Measurements from ENCODE around the gene SVBP.
"Not testable (repeated sequence)": the region's sequence is repeated elsewhere in the genome, so short reads cannot be mapped to it uniquely, and the experiment has no call there.

Gene SVBP

GRCh38 chr1:42833981-42834380 is 16.8 kb upstream of the SVBP start:
- no peak overlapping the region for H2AFZ ChIP-seq (ENCODE audit: low read depth, low read length)
- no peaks in the 10 kb centered on the region for H3K9me3 ChIP-seq (ENCODE audit: low read length)
- no peak overlapping the region for H3K4me3 ChIP-seq (ENCODE audit: low read length)
- no peaks in the 10 kb centered on the region for H3K36me3 ChIP-seq (ENCODE audit: insufficient read depth, low read length)
- peaks cover 4% of the 10 kb centered on the region for H3K4me1 ChIP-seq (ENCODE audit: insufficient read depth, low read length)
- no peaks in the 10 kb centered on the region for H3K27me3 ChIP-seq (ENCODE audit: insufficient read depth, low read length)

- no peaks in the 10 kb centered on the region for H3K9me3 ChIP-seq (ENCODE audit: low read length)
- H3K4me1 ChIP-seq (ENCODE audit: insufficient read depth, low read length): peaks cover 4% of the 10 kb centered on the region
- no peaks in the 10 kb centered on the region for H3K36me3 ChIP-seq (ENCODE audit: insufficient read depth, low read length)
- H2AFZ ChIP-seq (ENCODE audit: low read depth, low read length): no peak overlapping the region
- no peaks in the 10 kb centered on the region for H3K27me3 ChIP-seq (ENCODE audit: insufficient read depth, low read length)
- H3K4me3 ChIP-seq (ENCODE audit: low read length): no peak overlapping the region
Observed at GRCh38 chr1:42832641-42833240, 15.5 kb upstream of the SVBP start.

- peaks cover 4% of the 10 kb centered on the region for H3K4me1 ChIP-seq (ENCODE audit: insufficient read depth, low read length)
- no peak overlapping the region for H2AFZ ChIP-seq (ENCODE audit: low read depth, low read length)
- H3K36me3 ChIP-seq (ENCODE audit: insufficient read depth, low read length): no peaks in the 10 kb centered on the region
- no peaks in the 10 kb centered on the region for H3K9me3 ChIP-seq (ENCODE audit: low read length)
- H3K4me3 ChIP-seq (ENCODE audit: low read length): no peak overlapping the region
- H3K27me3 ChIP-seq (ENCODE audit: insufficient read depth, low read length): no peaks in the 10 kb centered on the region
Observed at GRCh38 chr1:42831273-42831672, 14.1 kb upstream of the SVBP start.

- H3K4me1 ChIP-seq (ENCODE audit: insufficient read depth, low read length): peaks cover 4% of the 10 kb centered on the region
- no peaks in the 10 kb centered on the region for H3K9me3 ChIP-seq (ENCODE audit: low read length)
- no peak overlapping the region for H3K4me3 ChIP-seq (ENCODE audit: low read length)
- H3K27me3 ChIP-seq (ENCODE audit: insufficient read depth, low read length): no peaks in the 10 kb centered on the region
- H2AFZ ChIP-seq (ENCODE audit: low read depth, low read length): no peak overlapping the region
- no peaks in the 10 kb centered on the region for H3K36me3 ChIP-seq (ENCODE audit: insufficient read depth, low read length)
Observed at GRCh38 chr1:42830631-42831030, 13.4 kb upstream of the SVBP start.

GRCh38 chr1:42825036-42825851 is 8.0 kb upstream of the SVBP start:
- Histone ChIP-seq H3K4me1 (ENCODE audit: insufficient read depth, low read length) (peaks cover 8% of the 10 kb centered on the region), H3K4me3 (ENCODE audit: low read length) (no peak overlapping the region), H3K27me3 (ENCODE audit: insufficient read depth, low read length) (no peaks in the 10 kb centered on the region), H3K9me3 (ENCODE audit: low read length) (no peaks in the 10 kb centered on the region), H3K36me3 (ENCODE audit: insufficient read depth, low read length) (no peaks in the 10 kb centered on the region), H2AFZ (ENCODE audit: low read depth, low read length) (no peak overlapping the region)

- H3K4me3 ChIP-seq (ENCODE audit: low read length): no peak overlapping the region
- H3K36me3 ChIP-seq (ENCODE audit: insufficient read depth, low read length): no peaks in the 10 kb centered on the region
- H3K9me3 ChIP-seq (ENCODE audit: low read length): no peaks in the 10 kb centered on the region
- peaks cover 8% of the 10 kb centered on the region for H3K4me1 ChIP-seq (ENCODE audit: insufficient read depth, low read length)
- no peaks in the 10 kb centered on the region for H3K27me3 ChIP-seq (ENCODE audit: insufficient read depth, low read length)
- no peak overlapping the region for H2AFZ ChIP-seq (ENCODE audit: low read depth, low read length)
Observed at GRCh38 chr1:42824481-42825035, 7.4 kb upstream of the SVBP start.

- Histone ChIP-seq H2AFZ (ENCODE audit: low read depth, low read length) (no peak overlapping the region), H3K9me3 (ENCODE audit: low read length) (no peaks in the 10 kb centered on the region), H3K27me3 (ENCODE audit: insufficient read depth, low read length) (no peaks in the 10 kb centered on the region), H3K4me3 (ENCODE audit: low read length) (no peak overlapping the region), H3K36me3 (ENCODE audit: insufficient read depth, low read length) (no peaks in the 10 kb centered on the region), H3K4me1 (ENCODE audit: insufficient read depth, low read length) (peaks cover 4% of the 10 kb centered on the region)
Observed at GRCh38 chr1:42822800-42823392, 5.7 kb upstream of the SVBP start.

GRCh38 chr1:42821690-42822089 is 4.5 kb upstream of the SVBP start:
- no peaks in the 10 kb centered on the region for H3K36me3 ChIP-seq (ENCODE audit: insufficient read depth, low read length)
- H3K9me3 ChIP-seq (ENCODE audit: low read length): no peaks in the 10 kb centered on the region
- no peak overlapping the region for H3K4me3 ChIP-seq (ENCODE audit: low read length)
- H3K4me1 ChIP-seq (ENCODE audit: insufficient read depth, low read length): peaks cover 4% of the 10 kb centered on the region
- H2AFZ ChIP-seq (ENCODE audit: low read depth, low read length): no peak overlapping the region
- H3K27me3 ChIP-seq (ENCODE audit: insufficient read depth, low read length): no peaks in the 10 kb centered on the region

- H2AFZ ChIP-seq (ENCODE audit: low read depth, low read length): no peak overlapping the region
- H3K4me3 ChIP-seq (ENCODE audit: low read length): no peak overlapping the region
- H3K27me3 ChIP-seq (ENCODE audit: insufficient read depth, low read length): no peaks in the 10 kb centered on the region
- H3K4me1 ChIP-seq (ENCODE audit: insufficient read depth, low read length): peaks cover 12% of the 10 kb centered on the region
- no peaks in the 10 kb centered on the region for H3K36me3 ChIP-seq (ENCODE audit: insufficient read depth, low read length)
- H3K9me3 ChIP-seq (ENCODE audit: low read length): no peaks in the 10 kb centered on the region
Observed at GRCh38 chr1:42820813-42821212, 3.6 kb upstream of the SVBP start.

GRCh38 chr1:42817976-42818375 is 779 bp upstream of the SVBP start:
- Histone ChIP-seq H2AFZ (ENCODE audit: low read depth, low read length) (peak overlapping the region; percentile 77), H3K4me3 (ENCODE audit: low read length) (peak overlapping the region; percentile 89), H3K9me3 (ENCODE audit: low read length) (no peaks in the 10 kb centered on the region), H3K4me1 (ENCODE audit: insufficient read depth, low read length) (peaks cover 12% of the 10 kb centered on the region), H3K27me3 (ENCODE audit: insufficient read depth, low read length) (no peaks in the 10 kb centered on the region), H3K36me3 (ENCODE audit: insufficient read depth, low read length) (peaks cover 12% of the 10 kb centered on the region)

GRCh38 chr1:42817440-42817767 is 207 bp upstream of the SVBP start:
- no peaks in the 10 kb centered on the region for H3K9me3 ChIP-seq (ENCODE audit: low read length)
- H3K36me3 ChIP-seq (ENCODE audit: insufficient read depth, low read length): peaks cover 13% of the 10 kb centered on the region
- H3K27me3 ChIP-seq (ENCODE audit: insufficient read depth, low read length): no peaks in the 10 kb centered on the region
- H2AFZ ChIP-seq (ENCODE audit: low read depth, low read length): peak overlapping the region; percentile 77
- peaks cover 11% of the 10 kb centered on the region for H3K4me1 ChIP-seq (ENCODE audit: insufficient read depth, low read length)
- peak overlapping the region; percentile 89 for H3K4me3 ChIP-seq (ENCODE audit: low read length)

GRCh38 chr1:42815941-42816584 is 1.1 kb downstream of the SVBP start:
- H3K4me1 ChIP-seq (ENCODE audit: insufficient read depth, low read length): peaks cover 11% of the 10 kb centered on the region
- H3K9me3 ChIP-seq (ENCODE audit: low read length): no peaks in the 10 kb centered on the region
- H3K36me3 ChIP-seq (ENCODE audit: insufficient read depth, low read length): peaks cover 18% of the 10 kb centered on the region
- no peaks in the 10 kb centered on the region for H3K27me3 ChIP-seq (ENCODE audit: insufficient read depth, low read length)
- peak overlapping the region; percentile 55 for H2AFZ ChIP-seq (ENCODE audit: low read depth, low read length)
- peak overlapping the region; percentile 89 for H3K4me3 ChIP-seq (ENCODE audit: low read length)

- H3K4me3 ChIP-seq (ENCODE audit: low read length); H3K27me3 ChIP-seq (ENCODE audit: insufficient read depth, low read length); H2AFZ ChIP-seq (ENCODE audit: low read depth, low read length); H3K9me3 ChIP-seq (ENCODE audit: low read length): not testable (repeated sequence)
- Histone ChIP-seq H3K4me1 (ENCODE audit: insufficient read depth, low read length) (peaks cover 11% of the 10 kb centered on the region), H3K36me3 (ENCODE audit: insufficient read depth, low read length) (peaks cover 21% of the 10 kb centered on the region)
Observed at GRCh38 chr1:42814815-42815214, 2.4 kb downstream of the SVBP start.
